ENCODE results near the gene SUMF2. TPM values are rescaled to one million over a fixed set of nuclear protein-coding genes. Genes with fewer than 3 reads are reported as not detected.
A peak's percentile ranks its signal among the peaks of the same experiment; 100 is the strongest.
"Not testable (repeated sequence)": the region's sequence is repeated elsewhere in the genome, so short reads cannot be mapped to it uniquely, and the experiment has no call there.

SUMF2 gene
- 82.5 and 89.2 TPM in 2 replicates for total RNA-seq (2021)
- long read RNA-seq, transcript SUMF2-204 (8 exons, 1,683 nt): minor isoform, 45 of 672 reads
- long read RNA-seq, transcript SUMF2-208 (9 exons, 2,052 nt): major isoform, 503 of 672 reads
- long read RNA-seq, transcript SUMF2-207 (8 exons, 1,792 nt): minor isoform, 14 of 672 reads
- long read RNA-seq, transcript SUMF2-211 (7 exons, 1,771 nt): minor isoform, 14 of 672 reads
- long read RNA-seq, partial matches to known transcripts: 12 of 672 reads
- long read RNA-seq, other reads (novel, unspliced or antisense): 52 of 672 reads

GRCh38 chr7:56063882-56064625 is at the start of gene SUMF2:
Gene SUMF2, plus strand, starts transcription at chr7:56064286. Its CDS starts 26 bp downstream, at chr7:56064312.
- H3K27ac Mint-ChIP-seq: peak within 1 kb of the TSS; percentile 73 to 97 (median 77); a peak in 6 of 7 replicates
- no CpG with 5 or more reads among the region's 49 CpGs for WGBS (ENCODE audit: extremely low coverage, insufficient read length, low lambda C conversion rate)
- peak; percentile 34; the same call in 2 of the 3 replicates for TF ChIP-seq CTCF (conservative IDR thresholded peaks at IDR 0.05)

GRCh38 chr7:56017015-56017414 is 47.1 kb upstream of the SUMF2 start:
- not testable (repeated sequence) for H3K27me3 ChIP-seq (ENCODE audit: insufficient read depth, low read length); H2AK5ac ChIP-seq (ENCODE audit: insufficient read length, low read length); H3K23me2 ChIP-seq (ENCODE audit: insufficient read length, low read depth, low read length, poor library complexity, severe bottlenecking); H4K91ac ChIP-seq (ENCODE audit: insufficient read length, low read depth, low read length); H3K4me1 Mint-ChIP-seq; H3K9me3 ChIP-seq (ENCODE audit: control insufficient read depth, low read depth, low read length); H3K4me3 Mint-ChIP-seq; H4K8ac ChIP-seq (replicated peaks; ENCODE audit: insufficient read length, low read depth, low read length); H3K27ac Mint-ChIP-seq; H3K9ac ChIP-seq (ENCODE audit: extremely low read depth, insufficient read length, low read length); H4K20me1 ChIP-seq (ENCODE audit: control insufficient read depth, insufficient read depth, insufficient read length); H2BK5ac ChIP-seq (ENCODE audit: insufficient read length, low read length); H3K27me3 Mint-ChIP-seq (ENCODE audit: low read depth); H3K79me2 ChIP-seq (ENCODE audit: insufficient read depth, low read length); H2AFZ ChIP-seq (ENCODE audit: low read length); H2BK120ac ChIP-seq (ENCODE audit: low read depth, low read length, poor library complexity, severe bottlenecking); H3K18ac ChIP-seq (ENCODE audit: insufficient read length, low read depth, low read length); H3T11ph ChIP-seq (ENCODE audit: low read length); H3K14ac ChIP-seq (ENCODE audit: insufficient read depth, low read length); H3K23ac ChIP-seq (ENCODE audit: insufficient read length, low read depth, low read length); H3K27ac ChIP-seq (ENCODE audit: insufficient read length, low read depth, low read length); H2BK15ac ChIP-seq (ENCODE audit: low read depth, low read length); H3K4me1 ChIP-seq (ENCODE audit: insufficient read depth, low read length); H3K4ac ChIP-seq (ENCODE audit: low read depth, low read length); H2BK20ac ChIP-seq (ENCODE audit: low read depth, low read length, poor library complexity, severe bottlenecking); H3K4me2 ChIP-seq (ENCODE audit: insufficient read depth, insufficient read length, low read length); DNase-seq; H4K5ac ChIP-seq (ENCODE audit: insufficient read length, low read depth, low read length); H3K79me1 ChIP-seq (ENCODE audit: insufficient read depth, low read depth, low read length, poor library complexity, severe bottlenecking); H3K56ac ChIP-seq (ENCODE audit: insufficient read length, low read depth, low read length); H3K9me3 Mint-ChIP-seq; H2BK12ac ChIP-seq (ENCODE audit: insufficient read length, low read depth, low read length)
- peaks cover 26 to 69% (median 50%) of the 10 kb centered on the region in 3 experiments for H3K36me3 Mint-ChIP-seq (ENCODE audit: insufficient read depth in 1 of 3, low read depth in 3 of 3)
- WGBS (ENCODE audit: extremely low coverage, insufficient read length, low lambda C conversion rate): no CpG with 5 or more reads among the region's 3 CpGs

More at GRCh38 chr7:56063882-56064625, at the start of gene SUMF2:
- Histone ChIP-seq H4K91ac (ENCODE audit: insufficient read length, low read depth, low read length) (no peak within 1 kb of the TSS), H3K18ac (ENCODE audit: insufficient read length, low read depth, low read length) (no peak within 1 kb of the TSS), H2BK5ac (ENCODE audit: insufficient read length, low read length) (no peak within 1 kb of the TSS), H2AK5ac (ENCODE audit: insufficient read length, low read length) (no peak within 1 kb of the TSS), H4K5ac (ENCODE audit: insufficient read length, low read depth, low read length) (no peak within 1 kb of the TSS), H2BK15ac (ENCODE audit: low read depth, low read length) (no peak within 1 kb of the TSS), H2AFZ (ENCODE audit: low read length) (no peak within 1 kb of the TSS), H2BK20ac (ENCODE audit: low read depth, low read length, poor library complexity, severe bottlenecking) (no peak within 1 kb of the TSS), H2BK12ac (ENCODE audit: insufficient read length, low read depth, low read length) (no peak within 1 kb of the TSS), H3K23me2 (ENCODE audit: insufficient read length, low read depth, low read length, poor library complexity, severe bottlenecking) (no peaks in the 10 kb centered on the region), H4K20me1 (ENCODE audit: control insufficient read depth, insufficient read depth, insufficient read length) (no peaks in the 10 kb centered on the region), H3K27me3 (ENCODE audit: insufficient read depth, low read length) (no peaks in the 10 kb centered on the region), H3K56ac (ENCODE audit: insufficient read length, low read depth, low read length) (no peak within 1 kb of the TSS), H3K27ac (ENCODE audit: insufficient read length, low read depth, low read length) (no peak within 1 kb of the TSS), H3K23ac (ENCODE audit: insufficient read length, low read depth, low read length) (no peak within 1 kb of the TSS), H3K4me2 (ENCODE audit: insufficient read depth, insufficient read length, low read length) (peak within 1 kb of the TSS; percentile 42), H3K14ac (ENCODE audit: insufficient read depth, low read length) (peak within 1 kb of the TSS; percentile 81; the same call in 1 of the 2 replicates), H3K4me1 (ENCODE audit: insufficient read depth, low read length) (no peaks in the 10 kb centered on the region), H3K79me1 (ENCODE audit: insufficient read depth, low read depth, low read length, poor library complexity, severe bottlenecking) (peaks cover 2% of the 10 kb centered on the region), H3K9ac (ENCODE audit: extremely low read depth, insufficient read length, low read length) (peak within 1 kb of the TSS; percentile 76), H4K8ac (replicated peaks; ENCODE audit: insufficient read length, low read depth, low read length) (no peak within 1 kb of the TSS), H3K79me2 (ENCODE audit: insufficient read depth, low read length) (no peaks in the 10 kb centered on the region; the same call in 1 of the 2 replicates), H2BK120ac (ENCODE audit: low read depth, low read length, poor library complexity, severe bottlenecking) (no peak within 1 kb of the TSS), H3K4ac (ENCODE audit: low read depth, low read length) (no peak within 1 kb of the TSS), H3T11ph (ENCODE audit: low read length) (no peak within 1 kb of the TSS), H3K9me3 (ENCODE audit: control insufficient read depth, low read depth, low read length) (no peaks in the 10 kb centered on the region)
- Mint-ChIP-seq H3K9me3 (peaks cover 0 to 2% of the 10 kb centered on the region in 2 experiments; a peak in 1 of 5 replicates), H3K27me3 (ENCODE audit: low read depth) (no peaks in the 10 kb centered on the region), H3K4me3 (peak within 1 kb of the TSS; percentile 88 to 91), H3K4me1 (peaks cover 7 to 13% of the 10 kb centered on the region in 2 experiments), H3K36me3 (ENCODE audit: insufficient read depth in 1 of 3, low read depth in 3 of 3) (peaks cover 36 to 62% (median 54%) of the 10 kb centered on the region in 3 experiments)
- DNase-seq: peak; percentile 93

All from H9 (cell line).